DMS79 (cell line): Measurements from ENCODE around the gene FOSL1.

Experiments used
- DNase-seq: peaks from one replicate; lab custom pipeline; 2025; lab: John Stamatoyannopoulos, UW

The FOSL1 gene

GRCh38 chr11:65919573-65920371 is 19.6 kb upstream of the FOSL1 start:
- DNase-seq, result no peak

- peak; percentile 94 for DNase-seq
Measured at GRCh38 chr11:65919141-65919572, 19.0 kb upstream of the FOSL1 start, which contains the start of gene DRAP1. Gene DRAP1, plus strand, starts transcription at chr11:65919426. Its CDS starts 76 bp downstream, at chr11:65919502.

- no peak for DNase-seq
Measured at GRCh38 chr11:65918211-65919140, 18.3 kb upstream of the FOSL1 start, which contains the start of gene C11orf68. Gene C11orf68, minus strand, starts transcription at chr11:65919062. Its CDS starts 31 bp downstream, at chr11:65919031.

DNA sequence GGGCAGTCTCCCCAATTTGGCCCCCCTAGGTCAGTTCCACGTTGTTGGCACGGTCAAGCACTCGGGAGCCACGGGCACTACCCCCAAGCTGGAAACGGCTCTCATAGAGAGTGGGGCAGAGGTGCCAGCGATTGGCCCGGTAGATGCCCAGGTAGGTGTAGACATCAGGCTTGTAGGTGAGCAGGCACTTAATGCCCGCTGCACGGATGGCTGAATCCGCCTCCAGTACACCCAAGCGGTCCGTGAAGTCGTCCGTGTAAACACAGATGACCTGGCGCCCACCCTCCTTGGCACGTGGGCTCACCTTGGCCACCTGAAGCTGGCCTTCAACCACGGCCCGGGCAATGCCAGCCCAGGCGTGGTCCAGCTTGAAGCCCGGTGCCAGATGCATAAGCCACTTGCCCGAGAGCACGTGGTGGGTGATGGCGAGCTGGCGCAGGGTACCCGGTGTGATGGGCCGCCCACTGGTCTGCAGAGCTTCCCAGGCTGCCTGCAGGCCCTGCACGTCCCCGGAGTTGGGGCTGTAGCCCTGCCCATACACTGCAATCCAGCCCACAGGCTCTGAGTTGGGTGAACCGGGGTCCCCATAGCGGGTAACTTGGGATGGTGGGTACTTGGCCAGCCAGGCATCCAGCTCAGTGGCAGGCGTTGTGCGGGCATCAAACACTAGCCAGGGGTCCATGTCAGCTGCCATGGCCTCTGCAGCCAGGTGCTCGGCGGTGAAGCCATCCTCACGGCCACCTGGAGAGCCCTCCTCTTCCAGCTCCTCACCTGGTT is 17.4 kb upstream of the FOSL1 start:
- DNase-seq, result no peak

DNA sequence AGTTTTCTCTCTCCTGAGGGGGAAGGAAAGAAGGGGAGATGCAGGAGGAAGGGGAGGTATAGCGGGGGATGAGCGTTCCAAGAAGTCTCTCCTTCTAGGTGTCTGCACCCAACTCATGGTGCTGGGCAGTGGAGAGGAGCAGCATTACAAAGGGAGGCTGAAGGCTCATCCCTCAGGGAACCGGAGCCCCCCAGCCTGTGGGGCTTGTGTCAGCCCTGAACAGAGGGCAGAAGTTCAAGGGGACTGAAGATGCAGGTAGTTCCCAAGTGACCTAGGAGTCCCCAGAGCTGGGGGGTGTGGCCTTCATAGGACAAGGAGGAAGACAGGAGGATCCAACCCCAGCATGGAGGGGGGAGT is 16.9 kb upstream of the FOSL1 start:
- no peak for DNase-seq

- DNase-seq, result no peak
Measured at GRCh38 chr11:65916391-65916790, 16.2 kb upstream of the FOSL1 start.

GRCh38 chr11:65915821-65916251 is 15.6 kb upstream of the FOSL1 start:
- no peak for DNase-seq

- DNase-seq, result no peak
Measured at GRCh38 chr11:65915101-65915820, 15.1 kb upstream of the FOSL1 start.

DNA sequence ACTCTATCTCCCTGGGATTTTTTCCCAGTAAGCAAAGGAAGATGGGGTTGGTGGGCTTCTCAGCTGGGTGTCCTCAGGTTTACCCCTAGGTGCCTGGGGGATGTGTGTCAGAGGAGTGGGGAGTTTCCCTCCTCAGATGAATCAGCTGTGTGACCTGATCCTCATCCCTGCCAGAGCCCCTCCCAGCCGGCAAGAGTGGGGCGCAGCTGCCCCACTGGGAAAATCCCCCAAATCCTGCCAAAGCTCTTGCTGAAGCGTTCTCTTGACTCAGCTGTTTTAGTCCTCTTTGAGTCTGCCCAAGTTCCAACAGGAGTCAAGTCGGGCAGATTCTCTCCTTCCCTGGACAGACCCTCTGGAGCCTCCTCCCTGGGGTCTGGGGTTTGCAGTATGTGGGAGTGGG is 12.7 kb upstream of the FOSL1 start:
- DNase-seq, result no peak

GRCh38 chr11:65911682-65912568 is 11.7 kb upstream of the FOSL1 start:
- DNase-seq, result no peak

DNA sequence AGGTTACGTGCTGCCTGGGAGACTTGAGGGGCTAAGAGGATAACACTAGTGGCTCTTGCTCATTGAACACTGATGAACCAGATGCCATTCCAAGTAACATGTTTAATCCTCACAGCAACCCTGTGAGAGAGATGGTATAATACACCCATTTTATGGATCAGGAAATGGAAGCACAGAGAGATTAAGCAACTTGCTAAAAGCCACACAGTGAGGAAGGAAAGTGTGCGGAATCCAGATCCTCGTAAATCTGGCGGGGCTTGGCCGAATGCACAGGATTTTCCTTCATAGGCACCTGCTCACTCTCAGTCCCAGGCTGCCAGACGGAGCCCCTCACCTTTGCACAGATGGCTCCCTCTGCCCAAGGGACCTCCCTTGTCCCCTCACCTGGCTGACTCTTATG is 7.7 kb upstream of the FOSL1 start:
- DNase-seq, result no peak

- no peak for DNase-seq
Measured at GRCh38 chr11:65906602-65907001, 6.4 kb upstream of the FOSL1 start.

DNA sequence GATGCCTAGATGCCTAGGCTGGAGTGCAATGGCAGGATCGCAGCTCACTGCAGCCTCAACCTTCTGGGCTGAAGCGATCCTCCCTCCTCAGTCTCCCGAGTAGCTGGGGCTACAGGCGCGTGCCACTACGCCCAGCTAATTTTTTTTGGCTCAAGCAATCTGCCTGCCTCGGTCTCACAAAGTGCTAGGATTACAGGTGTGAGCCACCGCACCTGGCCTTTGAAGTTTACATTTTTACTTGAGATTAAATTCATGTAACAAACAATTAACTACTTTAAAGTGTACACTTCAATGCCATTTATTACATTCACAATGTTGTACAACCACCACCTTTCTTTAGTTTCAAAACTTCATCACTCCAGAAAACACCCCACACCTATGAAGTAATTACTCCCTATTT is 3.5 kb upstream of the FOSL1 start:
- no peak for DNase-seq

DNA sequence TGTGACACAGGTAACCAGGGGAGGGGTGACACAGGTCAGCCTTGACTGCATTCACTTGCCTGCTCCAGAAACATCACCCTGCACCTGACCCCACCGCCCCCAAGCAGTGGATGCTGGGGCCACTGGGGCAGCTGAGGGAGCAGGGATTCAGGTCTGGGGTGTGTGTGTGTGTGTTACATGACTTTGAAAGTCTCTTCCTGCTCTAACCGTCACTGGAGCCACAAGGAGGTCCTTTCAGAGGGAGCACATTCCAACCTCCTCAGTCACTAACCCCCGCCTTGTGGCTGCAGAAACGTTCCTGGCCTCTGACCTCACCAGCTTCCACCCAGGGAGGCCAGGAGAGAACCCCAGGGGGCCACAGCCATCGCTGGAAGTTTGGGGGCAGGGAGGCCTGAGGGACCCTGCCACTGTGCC is 2.9 kb upstream of the FOSL1 start:
- no peak for DNase-seq

GRCh38 chr11:65900899-65901180 is 652 bp upstream of the FOSL1 start:
- no peak for DNase-seq

DNA sequence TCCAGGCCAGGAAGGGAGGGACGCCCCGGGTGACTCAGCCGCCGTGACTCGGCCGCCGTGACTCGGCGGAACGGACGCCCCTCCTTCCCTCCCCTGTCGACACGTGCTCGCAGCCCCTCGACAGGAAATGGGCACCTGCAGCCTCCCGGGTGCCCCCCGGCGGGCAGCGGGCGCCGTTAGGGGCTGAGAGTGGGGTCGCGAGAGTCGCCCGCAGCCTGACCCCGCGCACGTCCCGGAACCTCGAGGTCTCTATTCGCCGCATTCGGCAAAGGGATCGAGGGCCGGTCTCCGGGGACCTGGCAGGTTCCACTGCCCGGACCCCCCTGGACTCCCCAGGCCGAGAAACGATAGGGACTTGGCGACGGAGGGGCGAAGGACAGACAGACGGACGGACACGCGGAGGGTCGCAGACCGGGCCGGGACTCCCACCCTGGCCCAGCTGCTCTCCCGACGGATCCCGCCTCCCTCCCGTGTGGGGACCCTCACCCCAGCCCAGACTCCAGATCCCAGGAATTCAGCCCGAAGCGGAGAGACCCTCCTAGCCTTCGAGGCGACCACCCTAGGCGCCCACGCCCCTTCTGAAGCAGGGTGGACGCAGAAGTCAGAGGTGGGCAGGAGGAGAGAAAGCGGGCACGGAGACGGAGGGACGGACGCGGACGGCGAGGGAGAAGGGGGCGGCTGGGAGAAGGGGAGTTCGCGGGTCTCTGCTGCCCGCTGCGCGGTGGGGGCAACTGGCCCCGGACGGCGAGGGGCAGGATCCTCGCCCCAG is 648 bp downstream of the FOSL1 start:
- DNase-seq, result no peak

- DNase-seq, result no peak
Measured at GRCh38 chr11:65898656-65899355, 1.4 kb downstream of the FOSL1 start.

GRCh38 chr11:65897020-65897471 is 3.1 kb downstream of the FOSL1 start:
- DNase-seq, result no peak
